Skin epidermis (tissue), 12 donors: ENCODE measurements around the gene ZSCAN5C.
"Not testable (repeated sequence)": the region's sequence is repeated elsewhere in the genome, so short reads cannot be mapped to it uniquely, and the experiment has no call there.

Experiments
- H3K27ac ChIP-seq, 21 experiments: fragments of 200-600 bp; sonication (generic) in 11 of 21; one replicate each; pipeline ENCODE4 v1.5.0; 2020; ENCODE audit warnings: mild to moderate bottlenecking in 3 of 21, inconsistent platforms in 2 of 21, moderate library complexity in 2 of 21
- H3K4me3 ChIP-seq, 7 experiments: fragments of 200-600 bp; sonication (generic) in 2 of 7; one replicate each; pipeline ENCODE4 v1.5.0; 2020; ENCODE audit warnings: inconsistent platforms in 2 of 7, mild to moderate bottlenecking in 2 of 7, moderate library complexity in 1 of 7

Gene ZSCAN5C

GRCh38 chr19:56191115-56191514 lies 11.0 kb upstream of the ZSCAN5C start:
- H3K27ac ChIP-seq = no peak overlapping the region
- no peak overlapping the region for H3K4me3 ChIP-seq

- Histone ChIP-seq H3K27ac (no peak overlapping the region), H3K4me3 (no peak overlapping the region)
These were observed 10.4 kb upstream of the ZSCAN5C start for GRCh38 chr19:56191711-56192110.

- Histone ChIP-seq H3K4me3 (no peak overlapping the region), H3K27ac (no peak overlapping the region)
These were observed 8.0 kb upstream of the ZSCAN5C start for GRCh38 chr19:56193981-56194640.

- not testable (repeated sequence) for H3K4me3 ChIP-seq, H3K27ac ChIP-seq
These were observed 4.4 kb upstream of the ZSCAN5C start, which contains the start of gene ZSCAN5B for GRCh38 chr19:56197646-56198045. Gene ZSCAN5B (minus strand): TSS chr19:56197783. CDS start chr19:56193052, 4,731 bp downstream.

GRCh38 chr19:56199687-56200086 lies 2.4 kb upstream of the ZSCAN5C start:
- Histone ChIP-seq H3K27ac (no peak overlapping the region), H3K4me3 (no peak overlapping the region)

GRCh38 chr19:56207581-56207980 lies 5.5 kb downstream of the ZSCAN5C start:
- H3K4me3 ChIP-seq, H3K27ac ChIP-seq: not testable (repeated sequence)

GRCh38 chr19:56209091-56209490 lies 7.0 kb downstream of the ZSCAN5C start:
- H3K27ac ChIP-seq = no peak overlapping the region

GRCh38 chr19:56210036-56210435 lies 8.0 kb downstream of the ZSCAN5C start:
- H3K4me3 ChIP-seq, H3K27ac ChIP-seq: not testable (repeated sequence)

More at GRCh38 chr19:56209091-56209490, 7.0 kb downstream of the ZSCAN5C start:
- no peak overlapping the region for H3K4me3 ChIP-seq

- H3K4me3 ChIP-seq = no peak overlapping the region
- no peak overlapping the region for H3K27ac ChIP-seq
These were observed 9.6 kb downstream of the ZSCAN5C start for GRCh38 chr19:56211718-56212117.

- Histone ChIP-seq H3K27ac (peak overlapping the region in 18 of 21 experiments; percentile 9 to 81 (median 55)), H3K4me3 (peak overlapping the region; percentile 19 to 45 (median 30))
These were observed 15.2 kb downstream of the ZSCAN5C start for GRCh38 chr19:56217039-56217949.

- H3K4me3 ChIP-seq = no peak overlapping the region
These were observed 16.9 kb downstream of the ZSCAN5C start for GRCh38 chr19:56218961-56219360.

GRCh38 chr19:56221442-56221841 lies 19.4 kb downstream of the ZSCAN5C start:
- H3K27ac ChIP-seq, H3K4me3 ChIP-seq: not testable (repeated sequence)

More at GRCh38 chr19:56218961-56219360, 16.9 kb downstream of the ZSCAN5C start:
- no peak overlapping the region for H3K27ac ChIP-seq

GRCh38 chr19:56221851-56222250 lies 19.8 kb downstream of the ZSCAN5C start:
- H3K4me3 ChIP-seq = no peak overlapping the region

GRCh38 chr19:56222901-56223300 lies 20.8 kb downstream of the ZSCAN5C start:
- Histone ChIP-seq H3K4me3 (no peak overlapping the region), H3K27ac (no peak overlapping the region)

More at GRCh38 chr19:56221851-56222250, 19.8 kb downstream of the ZSCAN5C start:
- H3K27ac ChIP-seq = no peak overlapping the region

- Histone ChIP-seq H3K4me3 (no peak overlapping the region), H3K27ac (no peak overlapping the region)
These were observed 21.4 kb downstream of the ZSCAN5C start for GRCh38 chr19:56223481-56223880.

- Histone ChIP-seq H3K27ac (no peak overlapping the region), H3K4me3 (no peak overlapping the region)
These were observed 43.2 kb downstream of the ZSCAN5C start for GRCh38 chr19:56245121-56245740.

- H3K4me3 ChIP-seq, H3K27ac ChIP-seq: not testable (repeated sequence)
These were observed 43.7 kb downstream of the ZSCAN5C start for GRCh38 chr19:56245764-56246163.

GRCh38 chr19:56248736-56249338 lies 46.8 kb downstream of the ZSCAN5C start:
- H3K4me3 ChIP-seq, H3K27ac ChIP-seq: not testable (repeated sequence)

- H3K4me3 ChIP-seq = no peak overlapping the region
- no peak overlapping the region for H3K27ac ChIP-seq
These were observed 50.8 kb downstream of the ZSCAN5C start for GRCh38 chr19:56252699-56253422.
